Measurements from ENCODE around the gene NAA60.

Gene NAA60

GRCh38 chr16:3485821-3486505, 42.5 kb downstream of the NAA60 start:
- TF ChIP-seq CTCF (IDR thresholded peaks at IDR 0.05; ENCODE audit: insufficient read depth, low read length, missing control alignments) = no peak
- H3K4me3 ChIP-seq (ENCODE audit: low read depth, low read length) = no peak overlapping the region
- CTCF ChIA-PET = interaction anchor here (3.0 kb wide), 1 partner anchor 14 kb away, joined by 10 read pairs; the partner anchor contains the start of gene CLUAP1
- POLR2A ChIA-PET = no interaction called here
- no peak for DNase-seq (ENCODE audit: low read depth, low spot score)

GRCh38 chr16:3486506-3487215, 43.2 kb downstream of the NAA60 start:
- ChIA-PET CTCF (interaction anchor here (3.0 kb wide), 1 partner anchor 14 kb away, joined by 10 read pairs; the partner anchor contains the start of gene CLUAP1), POLR2A (no interaction called here)
- TF ChIP-seq CTCF (IDR thresholded peaks at IDR 0.05; ENCODE audit: insufficient read depth, low read length, missing control alignments) = no peak
- no peak for DNase-seq (ENCODE audit: low read depth, low spot score)
- no peak overlapping the region for H3K4me3 ChIP-seq (ENCODE audit: low read depth, low read length)

- no peak for TF ChIP-seq CTCF (IDR thresholded peaks at IDR 0.05; ENCODE audit: insufficient read depth, low read length, missing control alignments)
- POLR2A ChIA-PET = no interaction called here
- CTCF ChIA-PET = interaction anchor here (3.0 kb wide), 1 partner anchor 13 kb away, joined by 10 read pairs; the partner anchor contains the start of gene CLUAP1
- no peak overlapping the region for H3K4me3 ChIP-seq (ENCODE audit: low read depth, low read length)
- no peak for DNase-seq (ENCODE audit: low read depth, low spot score)
Observed at GRCh38 chr16:3487521-3488410, 44.3 kb downstream of the NAA60 start.

GRCh38 chr16:3488801-3489200, 45.3 kb downstream of the NAA60 start:
- no peak overlapping the region for H3K4me3 ChIP-seq (ENCODE audit: low read depth, low read length)
- ChIA-PET CTCF (interaction anchor here (3.0 kb wide), 1 partner anchor 11 kb away, joined by 10 read pairs; the partner anchor contains the start of gene CLUAP1), POLR2A (no interaction called here)
- no peak for DNase-seq (ENCODE audit: low read depth, low spot score)
- no peak for TF ChIP-seq CTCF (IDR thresholded peaks at IDR 0.05; ENCODE audit: insufficient read depth, low read length, missing control alignments)

GRCh38 chr16:3490911-3491629, 47.6 kb downstream of the NAA60 start:
- no peak for DNase-seq (ENCODE audit: low read depth, low spot score)
- ChIA-PET CTCF (no interaction called here), POLR2A (no interaction called here)
- H3K4me3 ChIP-seq (ENCODE audit: low read depth, low read length) = no peak overlapping the region
- no peak for TF ChIP-seq CTCF (IDR thresholded peaks at IDR 0.05; ENCODE audit: insufficient read depth, low read length, missing control alignments)
